Measurements from ENCODE around the gene ZNF112.

GRCh38 chr19:44280916-44281315, 75.6 kb downstream of the ZNF112 start:
- TF ChIP-seq, protein P1, sequence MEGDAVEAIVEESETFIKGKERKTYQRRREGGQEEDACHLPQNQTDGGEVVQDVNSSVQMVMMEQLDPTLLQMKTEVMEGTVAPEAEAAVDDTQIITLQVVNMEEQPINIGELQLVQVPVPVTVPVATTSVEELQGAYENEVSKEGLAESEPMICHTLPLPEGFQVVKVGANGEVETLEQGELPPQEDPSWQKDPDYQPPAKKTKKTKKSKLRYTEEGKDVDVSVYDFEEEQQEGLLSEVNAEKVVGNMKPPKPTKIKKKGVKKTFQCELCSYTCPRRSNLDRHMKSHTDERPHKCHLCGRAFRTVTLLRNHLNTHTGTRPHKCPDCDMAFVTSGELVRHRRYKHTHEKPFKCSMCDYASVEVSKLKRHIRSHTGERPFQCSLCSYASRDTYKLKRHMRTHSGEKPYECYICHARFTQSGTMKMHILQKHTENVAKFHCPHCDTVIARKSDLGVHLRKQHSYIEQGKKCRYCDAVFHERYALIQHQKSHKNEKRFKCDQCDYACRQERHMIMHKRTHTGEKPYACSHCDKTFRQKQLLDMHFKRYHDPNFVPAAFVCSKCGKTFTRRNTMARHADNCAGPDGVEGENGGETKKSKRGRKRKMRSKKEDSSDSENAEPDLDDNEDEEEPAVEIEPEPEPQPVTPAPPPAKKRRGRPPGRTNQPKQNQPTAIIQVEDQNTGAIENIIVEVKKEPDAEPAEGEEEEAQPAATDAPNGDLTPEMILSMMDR (IDR thresholded peaks at IDR 0.05): no peak
- no peak for TF ChIP-seq POLR2A (IDR thresholded peaks at IDR 0.05)
